GM12878 (cell line): Measurements from ENCODE around the gene RFK. TPM values are rescaled to one million over a fixed set of nuclear protein-coding genes. Genes with fewer than 3 reads are reported as not detected.

ENCODE experiments used
- ATAC-seq: fragments of 200-7000 bp; cut with Tn5 transposase; 3 replicates; pipeline ENCODE4 v1.9.1; 2020; ENCODE audit warnings: mild to moderate bottlenecking, moderate library complexity
- BruUV-seq: library from RNA; stranded (reverse); fragments of 400-500 nt; replicated peaks from 2 replicates; lab custom pipeline; 2021; lab: Mats Ljungman, UMichigan
- CTCF ChIA-PET: fragments of 300-600 bp; sonication (Branson Sonifier 250); formaldehyde crosslinking; extraction: SDS; loops from one replicate; lab custom pipeline; 2021; ENCODE audit warnings: inconsistent platforms; lab: Yijun Ruan, JAX
- POLR2A ChIA-PET: fragments of 350-600 bp; formaldehyde crosslinking; extraction: SDS; loops from one replicate; lab custom pipeline; 2021; ENCODE audit warnings: inconsistent platforms; lab: Charles Lee
- RAD21 ChIA-PET: fragments of 300-600 bp; sonication (Branson Sonifier 250); formaldehyde crosslinking; loops from one replicate; lab custom pipeline; 2023; ENCODE audit warnings: antibody characterized with exemption; ENCODE audit not compliant: unreplicated experiment; lab: Charles Lee
- SMC1A ChIA-PET: fragments of 300-600 bp; sonication (Branson Sonifier 250); formaldehyde crosslinking; loops from one replicate; lab custom pipeline; 2023; ENCODE audit not compliant: unreplicated experiment, uncharacterized antibody; lab: Charles Lee
- DNase-seq: peaks from one replicate; pipeline ENCODE4 v3.0.0-alpha.2; 2011; ENCODE audit warnings: low read depth, low spot score
- FAIRE-seq: peaks from 3 replicates; lab custom pipeline; 2011; peaks lifted over from hg19 to GRCh38; lab: Jason Lieb, UNC
- H2AFZ ChIP-seq: 2 replicates; pipeline ENCODE4 v1.6.0; 2011; ENCODE audit warnings: low read depth, low read length, control low read depth; ENCODE audit not compliant: control insufficient read depth
- H3K27ac ChIP-seq: 2 replicates; pipeline ENCODE4 v1.5.1; 2011; ENCODE audit warnings: control low read depth; ENCODE audit not compliant: control insufficient read depth, insufficient read depth
- H3K27me3 ChIP-seq, 2 experiments: replicated peaks in 1 of 2; 2 replicates each; pipeline versions ENCODE4 v1.6.0 to v1.6.1; 2011; ENCODE audit warnings: low read length in 1 of 2; ENCODE audit not compliant: control insufficient read depth in 2 of 2, insufficient read depth in 2 of 2
- H3K36me3 ChIP-seq, 2 experiments: 2 replicates each; pipeline ENCODE4 v1.5.1; 2011; ENCODE audit warnings: low read length in 1 of 2; ENCODE audit not compliant: control insufficient read depth in 2 of 2, insufficient read depth in 2 of 2
- H3K4me1 ChIP-seq: 2 replicates; pipeline ENCODE4 v1.6.1; 2011; ENCODE audit warnings: mild to moderate bottlenecking, low read length, moderate library complexity, mixed read lengths; ENCODE audit not compliant: control insufficient read depth, insufficient read depth
- H3K4me2 ChIP-seq: 2 replicates; pipeline ENCODE4 v1.6.0; 2011; ENCODE audit warnings: control low read depth; ENCODE audit not compliant: control insufficient read depth, insufficient read depth
- H3K4me3 ChIP-seq: fragments of 200-600 bp; sonication (generic); 2 replicates; pipeline ENCODE4 v1.5.1; 2016
- H3K79me2 ChIP-seq: 2 replicates; pipeline ENCODE4 v1.6.0; 2011; ENCODE audit warnings: low read length; ENCODE audit not compliant: control insufficient read depth, insufficient read depth
- H3K9ac ChIP-seq: 2 replicates; pipeline ENCODE4 v1.8.0; 2011; ENCODE audit warnings: low read length, control low read depth, mixed read lengths; ENCODE audit not compliant: control insufficient read depth, insufficient read depth
- H3K9me3 ChIP-seq: replicated peaks from 3 replicates; pipeline ENCODE4 v1.5.1; 2011; ENCODE audit warnings: mild to moderate bottlenecking, low read length; ENCODE audit not compliant: control insufficient read depth, insufficient read depth
- H4K20me1 ChIP-seq: 2 replicates; pipeline ENCODE4 v1.6.0; 2011; ENCODE audit not compliant: control insufficient read depth, insufficient read depth
- CBFB ChIP-seq: IDR thresholded peaks from 2 replicates; pipeline ENCODE4 v1.6.1; 2016; ENCODE audit warnings: antibody characterized with exemption, low read depth
- CHD4 ChIP-seq: fragments of 200-600 bp; sonication (generic); IDR thresholded peaks from 2 replicates; pipeline ENCODE4 v1.6.1; 2016; ENCODE audit warnings: mild to moderate bottlenecking
- KDM1A ChIP-seq: fragments of 200-600 bp; sonication (generic); IDR thresholded peaks from 2 replicates; pipeline ENCODE4 v1.6.1; 2016; ENCODE audit warnings: borderline replicate concordance
- POLR2A ChIP-seq: IDR thresholded peaks from 2 replicates; pipeline ENCODE4 v1.6.1; 2011; ENCODE audit warnings: low read depth, mild to moderate bottlenecking, low read length
- RUNX3 ChIP-seq: IDR thresholded peaks from 2 replicates; pipeline ENCODE4 v1.6.1; 2012; ENCODE audit warnings: low read length, inconsistent platforms
- SREBF2 ChIP-seq: IDR thresholded peaks from 2 replicates; pipeline ENCODE4 v1.6.1; 2012; ENCODE audit warnings: mild to moderate bottlenecking, low read length
- STAT3 ChIP-seq: IDR thresholded peaks from 2 replicates; pipeline ENCODE4 v1.6.1; 2011; ENCODE audit warnings: low read depth, low read length, improper control_type of control experiment
- WRNIP1 ChIP-seq: IDR thresholded peaks from 2 replicates; pipeline ENCODE4 v1.6.1; 2011; ENCODE audit warnings: low read depth, low read length, improper control_type of control experiment, borderline replicate concordance
- ZNF274 ChIP-seq: IDR thresholded peaks from one replicate; pipeline ENCODE4 v1.8.0; 2011; ENCODE audit not compliant: insufficient read length, insufficient read depth
- WGBS: methylation state at CpG from one replicate; pipeline ENCODE4 v1.1.6; 2016; ENCODE audit warnings: low lambda C conversion rate; ENCODE audit not compliant: insufficient replicate concordance, insufficient coverage; ENCODE audit errors: missing lambda C conversion rate; 5-methylcytosine and 5-hydroxymethylcytosine counted together
- in situ Hi-C: fragments of 300-500 bp; cut with MboI; formaldehyde crosslinking; loops from 9 replicates; pipeline ENCODE4 v1.14.3; 2018; ENCODE audit warnings: mixed read lengths
- intact Hi-C: fragments of 100-400 bp; cut with micrococcal nuclease; formaldehyde crosslinking; loops from one replicate; pipeline ENCODE4 v1.14.2; 2022; ENCODE audit not compliant: unreplicated experiment
- polyA plus RNA-seq, 11 experiments: library from polyadenylated mRNA; depleted of rRNA in 4 of 11; unstranded in 6 of 11; stranded (reverse) in 5 of 11; fragments of >200 nt; fragmentation: Nextera tagmentation in 4 of 11; fragmentation: Illumina TruSeq in 1 of 11; extraction: Ambion mirVana in 4 of 11; extraction: Trizol in 1 of 11; gene quantifications; 1 replicate in 1 of 11; 2 replicates in 10 of 11; pipeline versions ENCODE4 v1.2.1 to v1.2.3, GENCODE V29; 2011 to 2016; ENCODE audit warnings: inconsistent platforms in 2 of 11, missing spikeins in 2 of 11, low read depth in 1 of 11
- total RNA-seq, 4 experiments: library from RNA; depleted of rRNA in 3 of 4; stranded (reverse); fragments of >200 nt in 3 of 4; fragmentation: Illumina TruSeq in 1 of 4; extraction: Trizol in 1 of 4; gene quantifications; 2 replicates each; pipeline versions ENCODE4 v1.2.1 to v1.2.3, GENCODE V29; 2013 to 2021
- TF ChIP-seq, protein P1 (sequence below): fragments of 450-650 bp; IDR thresholded peaks from 2 replicates; pipeline ENCODE4 v1.6.1; 2017; ENCODE audit warnings: mild to moderate bottlenecking, moderate library complexity
- TF ChIP-seq, protein P2 (sequence below): fragments of 150-350 bp; IDR thresholded peaks from 2 replicates; pipeline ENCODE4 v1.6.1; 2014; ENCODE audit warnings: mild to moderate bottlenecking, low read depth, low read length

The RFK gene
- total and polyA plus RNA-seq, 10 of the 15 experiments (the other 5 are each of a cell fraction or from before 2014, with no cell fraction given) = 4.4 to 18.6 (median 11.6) TPM

DNA sequence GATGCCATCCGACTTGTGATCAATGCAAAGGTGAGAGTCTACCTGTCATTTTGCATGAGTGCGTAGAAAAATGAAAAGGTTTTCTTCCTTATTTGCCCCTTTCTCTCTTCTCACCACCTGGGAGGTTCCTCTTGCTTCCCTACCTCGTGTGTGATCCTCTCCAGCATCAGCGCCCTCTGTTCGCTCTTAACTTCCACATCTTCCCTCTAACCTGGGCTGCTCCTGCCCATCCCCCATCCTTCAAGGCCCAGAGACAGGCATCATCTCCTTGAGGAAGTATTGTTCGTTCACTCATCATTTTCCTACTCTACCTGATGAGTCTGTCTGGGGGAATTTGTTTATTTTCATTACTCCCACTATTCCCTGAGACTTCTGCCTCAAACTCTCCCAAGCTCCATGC lies 55.8 kb downstream of the RFK start:
- H3K4me2 ChIP-seq = no peak overlapping the region
- CTCF ChIA-PET = no interaction called here
- no peak overlapping the region for H2AFZ ChIP-seq
- H3K9me3 ChIP-seq = no peaks in the 10 kb centered on the region
- RAD21 ChIA-PET = no interaction called here
- H3K79me2 ChIP-seq = no peaks in the 10 kb centered on the region
- SMC1A ChIA-PET = no interaction called here
- FAIRE-seq (no peak), DNase-seq (no peak), ATAC-seq (no peak)
- no peak overlapping the region for H3K27ac ChIP-seq
- no peaks in the 10 kb centered on the region for H3K4me1 ChIP-seq
- BruUV-seq = no TSS peak
- H3K9ac ChIP-seq = no peak overlapping the region
- POLR2A ChIA-PET = no interaction called here
- intact Hi-C loops (no loop called here), in situ Hi-C loops (no loop called here)
- no peaks in the 10 kb centered on the region for H3K36me3 ChIP-seq
- TF ChIP-seq, protein P1, sequence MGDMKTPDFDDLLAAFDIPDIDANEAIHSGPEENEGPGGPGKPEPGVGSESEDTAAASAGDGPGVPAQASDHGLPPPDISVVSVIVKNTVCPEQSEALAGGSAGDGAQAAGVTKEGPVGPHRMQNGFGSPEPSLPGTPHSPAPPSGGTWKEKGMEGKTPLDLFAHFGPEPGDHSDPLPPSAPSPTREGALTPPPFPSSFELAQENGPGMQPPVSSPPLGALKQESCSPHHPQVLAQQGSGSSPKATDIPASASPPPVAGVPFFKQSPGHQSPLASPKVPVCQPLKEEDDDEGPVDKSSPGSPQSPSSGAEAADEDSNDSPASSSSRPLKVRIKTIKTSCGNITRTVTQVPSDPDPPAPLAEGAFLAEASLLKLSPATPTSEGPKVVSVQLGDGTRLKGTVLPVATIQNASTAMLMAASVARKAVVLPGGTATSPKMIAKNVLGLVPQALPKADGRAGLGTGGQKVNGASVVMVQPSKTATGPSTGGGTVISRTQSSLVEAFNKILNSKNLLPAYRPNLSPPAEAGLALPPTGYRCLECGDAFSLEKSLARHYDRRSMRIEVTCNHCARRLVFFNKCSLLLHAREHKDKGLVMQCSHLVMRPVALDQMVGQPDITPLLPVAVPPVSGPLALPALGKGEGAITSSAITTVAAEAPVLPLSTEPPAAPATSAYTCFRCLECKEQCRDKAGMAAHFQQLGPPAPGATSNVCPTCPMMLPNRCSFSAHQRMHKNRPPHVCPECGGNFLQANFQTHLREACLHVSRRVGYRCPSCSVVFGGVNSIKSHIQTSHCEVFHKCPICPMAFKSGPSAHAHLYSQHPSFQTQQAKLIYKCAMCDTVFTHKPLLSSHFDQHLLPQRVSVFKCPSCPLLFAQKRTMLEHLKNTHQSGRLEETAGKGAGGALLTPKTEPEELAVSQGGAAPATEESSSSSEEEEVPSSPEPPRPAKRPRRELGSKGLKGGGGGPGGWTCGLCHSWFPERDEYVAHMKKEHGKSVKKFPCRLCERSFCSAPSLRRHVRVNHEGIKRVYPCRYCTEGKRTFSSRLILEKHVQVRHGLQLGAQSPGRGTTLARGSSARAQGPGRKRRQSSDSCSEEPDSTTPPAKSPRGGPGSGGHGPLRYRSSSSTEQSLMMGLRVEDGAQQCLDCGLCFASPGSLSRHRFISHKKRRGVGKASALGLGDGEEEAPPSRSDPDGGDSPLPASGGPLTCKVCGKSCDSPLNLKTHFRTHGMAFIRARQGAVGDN = no peak
- TF ChIP-seq WRNIP1 (no peak), POLR2A (no peak), CBFB (no peak), KDM1A (no peak), SREBF2 (no peak), ZNF274 (no peak), STAT3 (no peak), CHD4 (no peak), RUNX3 (no peak)
- TF ChIP-seq, protein P2, sequence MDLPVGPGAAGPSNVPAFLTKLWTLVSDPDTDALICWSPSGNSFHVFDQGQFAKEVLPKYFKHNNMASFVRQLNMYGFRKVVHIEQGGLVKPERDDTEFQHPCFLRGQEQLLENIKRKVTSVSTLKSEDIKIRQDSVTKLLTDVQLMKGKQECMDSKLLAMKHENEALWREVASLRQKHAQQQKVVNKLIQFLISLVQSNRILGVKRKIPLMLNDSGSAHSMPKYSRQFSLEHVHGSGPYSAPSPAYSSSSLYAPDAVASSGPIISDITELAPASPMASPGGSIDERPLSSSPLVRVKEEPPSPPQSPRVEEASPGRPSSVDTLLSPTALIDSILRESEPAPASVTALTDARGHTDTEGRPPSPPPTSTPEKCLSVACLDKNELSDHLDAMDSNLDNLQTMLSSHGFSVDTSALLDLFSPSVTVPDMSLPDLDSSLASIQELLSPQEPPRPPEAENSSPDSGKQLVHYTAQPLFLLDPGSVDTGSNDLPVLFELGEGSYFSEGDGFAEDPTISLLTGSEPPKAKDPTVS = no peak
- no peaks in the 10 kb centered on the region for H4K20me1 ChIP-seq
- no peak overlapping the region for H3K4me3 ChIP-seq
- WGBS = 45% methylated on average over 6 of the region's 6 CpGs
- no peaks in the 10 kb centered on the region; a peak in 1 of 4 replicates for H3K27me3 ChIP-seq
